ENCODE results near the gene VASP. TPM values are rescaled to one million over a fixed set of nuclear protein-coding genes. Genes with fewer than 3 reads are reported as not detected.

VASP gene
- total RNA-seq, 1 experiment from 2014 or later = 152 TPM

GRCh38 chr19:45506989-45507871 lies at the start of gene VASP (continued):
- TF ChIP-seq SIN3A (IDR thresholded peaks at IDR 0.05; ENCODE audit: low read depth) (peak; percentile 94; the same call in 1 of the 2 replicates), SRF (IDR thresholded peaks at IDR 0.05; ENCODE audit: low read depth) (no peak), POLR2A (IDR thresholded peaks at IDR 0.05; ENCODE audit: borderline replicate concordance, extremely low read depth, insufficient read depth, insufficient read length) (peak; percentile 92), EZH2phosphoT487 (IDR thresholded peaks at IDR 0.05; ENCODE audit: borderline replicate concordance) (no peak), ZFX (IDR thresholded peaks at IDR 0.05) (0 out of 2 replicates have a peak, but pooled peaks have one; percentile 10), ZNF274 (IDR thresholded peaks at IDR 0.05; ENCODE audit: low read depth, low read length) (no peak), RAD21 (IDR thresholded peaks at IDR 0.05; ENCODE audit: low read depth) (no peak), JUND (IDR thresholded peaks at IDR 0.05) (peak; percentile 63)

- Histone ChIP-seq H3K9me2 (ENCODE audit: insufficient read depth) (no peaks in the 10 kb centered on the region), H2AFZ (ENCODE audit: low read depth, low read length, poor library complexity, severe bottlenecking) (no peak overlapping the region), H3K9ac (ENCODE audit: low read length) (no peak overlapping the region), H3K4me2 (ENCODE audit: low read length) (no peak overlapping the region), H3K27me3 (ENCODE audit: insufficient read depth, low read length) (no peaks in the 10 kb centered on the region), H3K4me3 (replicated peaks in 1 of 2; ENCODE audit: low read depth in 1 of 2, low read length in 2 of 2) (no peak overlapping the region), H3K36me3 (ENCODE audit: control insufficient read depth in 1 of 2, insufficient read depth in 2 of 2, low read length in 2 of 2) (no peaks in the 10 kb centered on the region), H3K9me3 (ENCODE audit: control insufficient read depth in 1 of 2, insufficient read depth in 1 of 2, low read depth in 1 of 2, low read length in 2 of 2) (no peaks in the 10 kb centered on the region), H3K4me1 (ENCODE audit: control insufficient read depth in 1 of 2, insufficient read depth in 2 of 2, low read length in 2 of 2) (peaks cover 22 to 44% of the 10 kb centered on the region in 2 experiments), H3K27ac (ENCODE audit: low read depth, low read length) (no peak overlapping the region), H3K79me2 (ENCODE audit: insufficient read depth, low read length) (no peaks in the 10 kb centered on the region), H4K20me1 (ENCODE audit: insufficient read depth) (no peaks in the 10 kb centered on the region)
- TF ChIP-seq YY1 (IDR thresholded peaks at IDR 0.05; ENCODE audit: extremely low read depth, insufficient replicate concordance, low read depth, low read length) (no peak), ZNF274 (IDR thresholded peaks at IDR 0.05; ENCODE audit: low read depth, low read length) (no peak), POLR2AphosphoS5 (IDR thresholded peaks at IDR 0.05; ENCODE audit: low read depth, low read length) (no peak), EGR1 (IDR thresholded peaks at IDR 0.05; ENCODE audit: low read depth) (no peak), EZH2 (IDR thresholded peaks at IDR 0.05) (no peak)
- ChIA-PET POLR2A (interaction anchor here (1.0 to 4.1 kb wide), 2 partner anchors 10 to 33 kb away, joined by 3 to 72 read pairs; partner anchors contain the start of gene FOSB), CTCF (no interaction called here), RAD21 (ENCODE audit: low non-redundant PET in 1 of 2, low total read pairs in 2 of 2, uncharacterized antibody in 2 of 2, unreplicated experiment in 2 of 2) (no interaction called here)
- DNase-seq (ENCODE audit: low read depth, low spot score) (no peak), ATAC-seq (no peak)
- intact Hi-C loops (cut with micrococcal nuclease) = no loop called here
- no TSS peak for BruUV-seq (replicated peaks)
These were observed 49.5 kb upstream of the VASP start for GRCh38 chr19:45457776-45458175.
